Measurements from ENCODE around the gene ZPBP.

ZPBP gene

GRCh38 chr7:49995681-49996080, 97.4 kb downstream of the ZPBP start:
- no peak for TF ChIP-seq CTCF (IDR thresholded peaks at IDR 0.05; ENCODE audit: low read depth, low read length, missing control alignments)
- DNase-seq (ENCODE audit: low read depth) = no peak
- no peak overlapping the region for H3K4me3 ChIP-seq (ENCODE audit: low read depth, low read length)

DNA sequence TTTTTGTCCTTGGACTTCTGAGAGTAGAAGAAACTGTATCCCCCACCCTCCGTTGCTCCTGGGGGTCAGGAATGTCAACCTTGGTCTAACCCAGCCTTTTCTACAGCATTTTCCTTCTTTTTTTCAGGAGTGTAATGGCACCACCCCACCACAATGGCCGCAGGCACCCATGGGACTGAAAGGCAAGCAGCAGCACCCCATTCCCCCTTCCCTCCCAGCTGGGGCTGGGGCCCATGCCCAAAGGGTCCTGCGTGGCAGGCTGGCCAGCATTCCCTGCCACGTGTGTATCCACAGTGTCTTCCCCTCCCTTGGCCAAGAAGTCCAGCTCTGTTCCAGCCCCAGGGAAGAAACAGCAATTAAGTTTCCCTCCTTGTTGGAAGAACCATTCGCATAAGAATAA, 106.9 kb downstream of the ZPBP start:
- no peak for DNase-seq (ENCODE audit: low read depth)
- no peak for TF ChIP-seq CTCF (IDR thresholded peaks at IDR 0.05; ENCODE audit: low read depth, low read length, missing control alignments)
- H3K4me3 ChIP-seq (ENCODE audit: low read depth, low read length) = no peak overlapping the region

DNA sequence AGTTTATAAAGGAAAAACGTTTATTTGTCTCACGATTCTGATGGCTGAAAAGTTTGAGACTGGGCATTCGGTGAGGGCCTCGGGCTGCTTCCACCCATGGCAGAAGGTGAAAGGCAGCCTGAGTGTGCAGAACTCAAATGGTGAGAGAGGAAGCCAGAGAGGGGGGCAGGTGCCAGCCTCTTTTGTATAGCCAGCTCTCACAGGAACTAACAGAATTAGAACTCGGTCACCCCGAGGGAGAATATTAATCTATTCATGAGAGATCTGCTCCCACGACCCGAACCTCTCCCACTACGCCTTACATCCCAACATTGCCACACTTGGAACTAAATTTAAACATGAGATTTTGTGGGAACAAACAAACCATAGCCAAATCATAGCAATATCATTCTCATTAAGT, 112.6 kb downstream of the ZPBP start:
- DNase-seq (ENCODE audit: low read depth) = no peak
- no peak for TF ChIP-seq CTCF (IDR thresholded peaks at IDR 0.05; ENCODE audit: low read depth, low read length, missing control alignments)
- H3K4me3 ChIP-seq (ENCODE audit: low read depth, low read length) = no peak overlapping the region

DNA sequence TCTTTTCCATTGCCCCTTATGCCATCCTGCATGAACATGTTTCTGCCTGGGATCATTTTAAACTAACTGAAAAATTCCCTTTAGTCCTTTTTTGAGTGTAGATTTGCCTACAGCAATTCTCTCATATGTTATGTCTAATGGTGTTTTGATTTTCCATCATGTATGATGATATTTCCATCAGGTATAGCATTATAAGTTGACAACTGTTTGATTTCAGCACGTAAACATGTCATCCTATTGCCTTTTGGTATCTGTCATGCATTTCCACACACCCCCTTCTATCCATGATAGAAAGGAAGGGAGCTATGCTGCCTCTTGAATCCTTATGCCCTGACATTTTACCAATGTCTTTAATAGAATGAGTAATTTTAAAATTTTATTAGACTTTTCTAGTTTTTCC, 116.8 kb downstream of the ZPBP start:
- no peak for TF ChIP-seq CTCF (IDR thresholded peaks at IDR 0.05; ENCODE audit: low read depth, low read length, missing control alignments)
- H3K4me3 ChIP-seq (ENCODE audit: low read depth, low read length) = no peak overlapping the region
- no peak for DNase-seq (ENCODE audit: low read depth)

DNA sequence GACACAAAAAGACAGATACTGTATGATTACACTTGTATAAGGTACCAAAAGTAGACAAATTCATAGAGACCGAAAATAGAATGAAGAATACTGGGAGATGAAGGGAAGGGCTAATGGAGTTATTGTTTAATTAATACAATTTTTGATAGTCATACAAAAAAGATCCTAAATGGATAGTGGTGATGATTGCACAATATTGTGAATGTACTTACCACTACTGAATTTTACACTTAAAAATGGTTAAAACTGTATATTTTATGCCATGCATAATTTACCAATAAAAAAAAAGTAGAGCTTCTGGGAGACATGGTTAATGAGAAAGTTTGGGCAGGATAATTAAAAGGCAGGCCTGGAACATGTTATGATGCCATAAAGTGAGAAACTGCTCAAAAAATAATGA, 119.0 kb downstream of the ZPBP start:
- no peak for DNase-seq (ENCODE audit: low read depth)

GRCh38 chr7:49937608-49938007, 155.4 kb downstream of the ZPBP start:
- TF ChIP-seq CTCF (IDR thresholded peaks at IDR 0.05; ENCODE audit: low read depth, low read length, missing control alignments) = no peak
- DNase-seq (ENCODE audit: low read depth) = no peak
- H3K4me3 ChIP-seq (ENCODE audit: low read depth, low read length) = no peak overlapping the region

More for the DNA sequence above, 119.0 kb downstream of the ZPBP start:
- no peak for TF ChIP-seq CTCF (IDR thresholded peaks at IDR 0.05; ENCODE audit: low read depth, low read length, missing control alignments)
- H3K4me3 ChIP-seq (ENCODE audit: low read depth, low read length) = no peak overlapping the region

- no peak for TF ChIP-seq CTCF (IDR thresholded peaks at IDR 0.05; ENCODE audit: low read depth, low read length, missing control alignments)
- no peak overlapping the region for H3K4me3 ChIP-seq (ENCODE audit: low read depth, low read length)
- no peak for DNase-seq (ENCODE audit: low read depth)
Measured at GRCh38 chr7:49931627-49932026, 161.4 kb downstream of the ZPBP start.

Measured in GM12864 (cell line).